ENCODE measurements around the gene EFNB2.

Gene EFNB2

DNA sequence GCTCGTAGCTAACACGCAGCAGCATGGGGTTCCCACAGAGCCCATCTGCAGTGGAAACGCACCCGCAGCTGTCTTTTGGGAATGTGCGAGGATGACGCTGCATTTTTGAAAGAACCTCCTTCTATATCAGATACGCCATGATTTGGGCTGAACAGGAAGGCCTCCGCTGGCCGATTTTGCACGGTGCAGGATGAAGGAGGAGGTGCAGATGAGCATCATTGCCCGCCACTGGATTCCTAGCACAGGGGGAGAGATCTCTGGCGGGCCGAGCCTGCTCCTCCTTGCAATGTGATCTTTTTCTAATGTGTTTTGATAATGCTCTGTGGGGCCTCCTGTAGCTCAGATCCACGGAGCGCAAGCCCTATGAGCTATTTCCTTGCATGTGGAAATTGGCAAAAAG, 55.5 kb downstream of the EFNB2 start:
- DNase-seq: no peak

DNA sequence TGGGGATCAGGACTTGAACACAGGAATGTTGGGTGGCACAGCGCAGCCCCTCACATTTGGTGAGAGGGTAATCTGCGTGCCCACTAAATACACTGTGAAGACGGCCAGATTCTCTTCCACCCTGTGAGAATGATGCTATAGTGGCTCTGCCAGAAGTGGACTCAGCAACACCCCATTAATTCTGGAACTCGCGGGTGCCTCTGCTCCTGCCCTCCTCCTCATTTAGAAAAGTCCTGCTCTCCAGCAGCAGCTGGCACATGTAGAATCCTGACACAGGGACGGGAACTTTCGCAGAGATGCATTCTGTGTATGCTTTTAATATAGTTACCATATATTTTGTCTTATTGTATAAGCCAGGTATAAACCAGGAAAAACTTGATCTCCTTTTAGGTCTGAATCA, 57.3 kb downstream of the EFNB2 start:
- no peak for DNase-seq

- DNase-seq: no peak
These were observed 58.2 kb downstream of the EFNB2 start for GRCh38 chr13:106477303-106477702.

- DNase-seq: no peak
These were observed 59.6 kb downstream of the EFNB2 start for GRCh38 chr13:106475852-106476251.

- no peak for DNase-seq
These were observed 60.5 kb downstream of the EFNB2 start for GRCh38 chr13:106474912-106475311.

- no peak for DNase-seq
These were observed 62.3 kb downstream of the EFNB2 start for GRCh38 chr13:106473154-106473553.

DNA sequence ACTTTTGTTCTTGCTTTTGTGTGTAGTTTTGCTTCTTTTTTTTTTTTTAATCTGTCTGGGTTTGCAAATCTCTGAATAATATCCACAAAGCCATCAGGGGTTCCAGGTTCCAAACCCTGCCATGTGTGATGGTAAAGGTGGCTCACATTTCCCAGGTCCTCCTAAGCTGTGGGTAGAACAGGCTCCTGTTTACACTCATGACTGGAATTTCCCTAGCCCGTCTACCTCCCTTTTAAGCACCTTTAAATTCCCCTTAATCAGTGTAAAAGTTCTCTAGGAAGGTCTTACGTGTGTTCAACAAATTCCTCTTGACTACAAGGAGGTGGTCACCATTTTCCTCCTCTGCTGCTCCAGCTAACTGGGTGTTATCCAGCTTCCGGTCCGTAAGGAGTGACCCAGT, 62.8 kb downstream of the EFNB2 start:
- no peak for DNase-seq

- no peak for DNase-seq
These were observed 63.4 kb downstream of the EFNB2 start for GRCh38 chr13:106471957-106472543.

DNA sequence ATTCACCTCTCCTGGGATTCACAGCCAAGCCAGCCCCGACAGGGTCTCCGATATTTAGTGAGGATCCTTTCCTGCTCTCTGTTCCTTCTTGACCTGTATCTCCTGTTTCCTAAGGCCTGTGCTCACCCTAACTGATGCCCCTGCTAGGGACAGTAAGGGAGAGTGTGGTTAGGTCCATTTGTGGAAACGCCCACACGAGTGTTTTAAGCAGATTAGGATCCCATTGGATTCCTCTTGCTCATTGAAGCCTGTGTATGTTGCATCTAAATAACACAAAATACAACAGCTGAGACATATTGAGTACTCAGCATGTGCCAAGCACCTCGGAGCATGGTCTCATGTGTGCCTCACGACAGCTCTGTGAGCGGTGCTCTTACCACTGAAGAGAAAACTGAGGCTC, 64.9 kb downstream of the EFNB2 start:
- no peak for DNase-seq

- no peak for DNase-seq
These were observed 66.5 kb downstream of the EFNB2 start for GRCh38 chr13:106468744-106469590.

DNA sequence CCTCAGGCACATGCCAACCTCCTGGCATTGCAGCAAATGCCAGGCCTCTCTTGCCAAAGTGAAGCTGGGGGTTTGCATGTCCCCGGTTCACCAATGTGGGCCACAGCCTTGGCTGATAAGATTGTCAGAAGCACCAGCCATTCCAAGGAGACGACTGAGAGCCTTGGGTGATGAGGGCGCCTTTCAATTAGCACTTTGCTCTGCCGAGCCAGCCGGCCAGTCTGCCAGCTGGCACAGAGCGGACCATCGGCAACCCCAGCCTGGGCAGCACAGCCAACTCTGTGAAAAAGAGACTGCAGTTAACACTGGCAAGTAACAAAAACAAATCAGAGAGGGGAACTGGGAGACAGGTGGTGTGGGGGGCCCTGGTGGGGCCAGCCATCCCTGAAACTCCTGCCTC, 67.3 kb downstream of the EFNB2 start:
- no peak for DNase-seq

- DNase-seq: no peak
These were observed 67.9 kb downstream of the EFNB2 start for GRCh38 chr13:106467427-106468122.

GRCh38 chr13:106466691-106467426, 68.6 kb downstream of the EFNB2 start:
- no peak for DNase-seq

DNA sequence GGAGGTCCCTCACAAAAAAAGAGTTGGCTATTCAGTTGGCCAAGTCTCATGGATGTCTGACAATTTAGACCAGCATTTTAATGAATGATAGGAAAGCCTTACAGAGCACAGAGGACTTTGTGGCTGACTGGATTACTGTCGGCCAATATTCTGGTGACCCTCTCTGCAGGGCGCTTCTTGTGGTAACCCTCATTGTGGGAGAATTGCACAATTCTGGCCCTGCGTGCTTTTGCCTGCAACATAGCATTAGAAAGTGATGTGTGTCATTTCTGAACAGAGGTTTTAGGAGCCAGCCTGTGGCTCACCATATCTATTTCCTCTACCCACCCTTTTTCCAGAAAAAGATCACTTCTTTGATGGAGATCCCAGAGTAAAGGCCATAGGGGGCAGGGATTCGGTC, 71.4 kb downstream of the EFNB2 start:
- DNase-seq: no peak

DNA sequence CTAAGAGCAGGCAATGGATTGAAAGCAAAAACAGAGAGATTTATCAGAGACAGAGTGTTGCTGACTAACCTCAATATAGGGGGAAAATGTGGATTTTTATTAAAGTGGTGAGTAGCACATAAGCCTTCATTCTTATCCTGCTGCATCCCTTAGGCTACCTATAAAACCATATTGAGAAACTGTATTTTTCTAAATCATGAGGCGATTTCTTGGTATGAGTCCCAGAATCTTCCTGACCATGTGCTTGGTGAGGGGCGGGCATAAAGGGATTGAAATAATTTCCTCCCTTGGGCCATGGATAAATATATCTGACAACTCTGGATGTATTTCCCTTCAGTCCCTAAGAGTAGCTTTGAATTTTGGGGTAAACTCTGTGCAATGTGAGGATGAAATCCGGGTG, 72.8 kb downstream of the EFNB2 start:
- no peak for DNase-seq

GRCh38 chr13:106455777-106456176, 79.7 kb downstream of the EFNB2 start:
- no peak for DNase-seq

DNA sequence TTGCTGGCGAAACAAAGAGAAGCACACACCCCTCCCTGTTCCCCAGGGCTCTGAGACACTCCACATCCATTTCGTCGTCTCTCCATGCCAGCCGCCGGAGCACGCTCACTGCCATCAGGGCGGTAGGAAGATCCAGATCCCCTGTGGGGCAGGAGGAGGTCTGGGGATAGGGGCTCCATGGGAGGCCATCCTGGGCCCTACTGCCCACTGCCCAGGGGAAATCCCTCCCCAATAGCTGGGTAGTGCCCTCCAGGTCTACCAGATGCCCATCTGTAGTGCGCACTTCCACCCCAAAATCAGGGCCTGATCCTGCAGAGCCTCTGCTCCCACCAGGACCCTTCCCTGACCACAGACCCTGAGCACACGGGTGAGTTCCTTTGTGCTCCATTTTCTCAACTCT, 80.3 kb downstream of the EFNB2 start:
- no peak for DNase-seq

- DNase-seq: no peak
These were observed 82.4 kb downstream of the EFNB2 start for GRCh38 chr13:106453101-106453500.

GRCh38 chr13:106450991-106451390, 84.5 kb downstream of the EFNB2 start:
- no peak for DNase-seq

- no peak for DNase-seq
These were observed 86.4 kb downstream of the EFNB2 start for GRCh38 chr13:106449096-106449495.

GRCh38 chr13:106445996-106446395, 89.5 kb downstream of the EFNB2 start:
- no peak for DNase-seq

GRCh38 chr13:106443607-106444322, 91.7 kb downstream of the EFNB2 start:
- DNase-seq: no peak

- DNase-seq: no peak
These were observed 94.6 kb downstream of the EFNB2 start for GRCh38 chr13:106440866-106441265.
